Mucosa of rectum (tissue), 2 donors: ENCODE measurements around the gene EPHB1.

Experiments
- H3K27ac ChIP-seq, 2 donors: one replicate each; pipeline ENCODE4 v1.7.0; 2013; ENCODE audit warnings: inconsistent platforms in 2 of 2, low read depth in 2 of 2, low read length in 2 of 2
- H3K27me3 ChIP-seq, 2 donors: one replicate each; pipeline ENCODE4 v1.7.0; 2013; ENCODE audit warnings: low read length in 2 of 2; ENCODE audit not compliant: control insufficient read depth in 2 of 2, insufficient read depth in 2 of 2
- H3K36me3 ChIP-seq, 2 donors: one replicate each; pipeline ENCODE4 v1.7.0; 2013; ENCODE audit warnings: low read length in 2 of 2; ENCODE audit not compliant: control insufficient read depth in 2 of 2, insufficient read depth in 2 of 2
- H3K4me1 ChIP-seq, 2 donors: one replicate each; pipeline ENCODE4 v1.7.0; 2013; ENCODE audit warnings: low read length in 2 of 2, mild to moderate bottlenecking in 1 of 2; ENCODE audit not compliant: control insufficient read depth in 2 of 2, insufficient read depth in 2 of 2
- H3K4me3 ChIP-seq, 2 donors: one replicate each; pipeline ENCODE4 v1.7.0; 2013; ENCODE audit warnings: low read length in 2 of 2
- H3K9ac ChIP-seq, 2 donors: one replicate each; pipeline ENCODE4 v1.7.0; 2013; ENCODE audit warnings: low read length in 2 of 2, low read depth in 1 of 2, mild to moderate bottlenecking in 1 of 2
- H3K9me3 ChIP-seq, 2 donors: one replicate each; pipeline ENCODE4 v1.7.0; 2013; ENCODE audit warnings: low read length in 2 of 2; ENCODE audit not compliant: control insufficient read depth in 2 of 2
- donor health status: healthy.
- donor health status: Normal muscosa, but diverticular disease.

The EPHB1 gene

DNA sequence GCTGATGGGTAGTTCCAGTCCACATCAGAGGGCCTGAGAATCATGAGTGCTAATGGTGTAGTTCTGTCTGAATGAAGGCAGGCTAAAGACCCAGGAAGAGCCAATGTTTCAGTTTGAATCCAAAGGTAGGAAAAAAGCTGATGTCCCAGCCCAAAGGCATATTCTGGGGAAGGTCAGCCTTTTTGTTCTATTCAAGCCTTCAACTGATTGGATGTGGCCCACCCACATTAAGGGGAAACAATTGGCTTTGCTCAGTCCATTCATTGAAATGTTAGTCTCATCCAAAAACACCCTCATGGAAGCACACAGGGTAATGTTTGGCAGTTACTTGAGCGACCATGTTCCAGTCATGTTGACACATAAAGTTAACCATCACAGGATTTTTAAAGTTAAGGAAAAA is 25.9 kb downstream of the EPHB1 start:
- Histone ChIP-seq H3K9me3 (no peaks in the 10 kb centered on the region), H3K27me3 (no peaks in the 10 kb centered on the region), H3K4me3 (no peak overlapping the region), H3K9ac (no peak overlapping the region), H3K27ac (no peak overlapping the region), H3K4me1 (no peaks in the 10 kb centered on the region), H3K36me3 (no peaks in the 10 kb centered on the region)

DNA sequence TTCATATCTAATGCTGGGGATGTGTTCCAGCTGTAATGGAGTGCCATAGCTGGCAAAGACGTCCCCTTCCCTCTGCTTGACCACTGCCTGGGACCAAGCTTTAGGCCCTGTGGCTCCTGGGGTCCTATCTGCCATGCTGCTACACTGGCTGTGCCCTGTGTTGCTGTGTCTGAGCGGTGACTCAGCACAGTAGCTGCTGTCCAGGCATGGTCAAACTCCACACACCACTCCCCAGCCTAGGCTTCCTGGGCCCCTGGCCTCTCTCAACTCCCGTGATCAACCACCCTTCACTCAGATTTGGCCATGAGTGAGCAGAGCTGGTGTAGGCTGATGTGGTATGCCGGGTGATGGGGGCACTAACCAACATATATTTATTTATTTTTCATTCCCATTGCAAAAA is 27.0 kb downstream of the EPHB1 start:
- Histone ChIP-seq H3K4me1 (no peaks in the 10 kb centered on the region), H3K9me3 (no peaks in the 10 kb centered on the region), H3K27ac (no peak overlapping the region), H3K4me3 (no peak overlapping the region), H3K27me3 (no peaks in the 10 kb centered on the region), H3K9ac (no peak overlapping the region), H3K36me3 (no peaks in the 10 kb centered on the region)

DNA sequence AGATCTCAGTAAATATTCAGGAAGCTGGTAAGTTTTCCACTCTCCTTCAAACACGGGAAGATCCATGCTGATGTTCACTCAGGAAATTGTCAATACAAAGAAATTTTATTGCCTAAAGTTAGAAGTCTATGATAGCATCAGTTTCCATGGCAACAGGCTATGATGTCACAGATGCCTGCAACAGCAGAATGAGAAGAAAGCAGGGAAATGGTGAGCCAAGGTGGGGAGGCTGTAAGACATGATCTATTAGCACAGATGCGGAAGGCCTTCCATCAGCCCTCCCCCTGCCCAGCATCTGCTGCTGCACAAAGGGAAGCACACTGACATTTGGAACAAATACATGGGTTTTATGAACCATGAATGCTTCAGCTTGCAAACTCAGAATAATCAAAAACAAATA is 28.6 kb downstream of the EPHB1 start:
- H3K4me3 ChIP-seq = no peak overlapping the region
- H3K27me3 ChIP-seq = no peaks in the 10 kb centered on the region
- no peaks in the 10 kb centered on the region for H3K36me3 ChIP-seq
- no peak overlapping the region for H3K9ac ChIP-seq
- H3K9me3 ChIP-seq = no peaks in the 10 kb centered on the region
- H3K27ac ChIP-seq = no peak overlapping the region
- no peaks in the 10 kb centered on the region for H3K4me1 ChIP-seq

DNA sequence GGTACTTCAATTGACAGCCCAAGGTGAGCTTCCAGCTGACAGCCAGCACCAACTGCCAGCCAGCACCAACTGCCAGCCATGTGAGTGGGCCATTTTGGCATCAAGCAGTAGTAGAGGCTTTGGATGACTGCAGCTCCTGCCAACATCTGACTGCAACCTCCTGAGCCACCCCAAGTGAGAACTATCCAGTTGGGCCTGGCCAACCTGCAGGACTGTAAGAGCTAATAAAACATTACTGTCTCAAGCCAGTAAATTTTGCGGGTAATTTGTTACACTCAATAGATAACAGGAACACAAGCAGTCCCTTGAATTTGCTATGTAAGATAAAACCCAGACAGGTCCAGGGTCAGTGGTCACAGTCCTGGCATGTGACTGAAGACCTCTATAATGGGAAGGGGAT is 29.7 kb downstream of the EPHB1 start:
- no peaks in the 10 kb centered on the region for H3K36me3 ChIP-seq
- no peak overlapping the region for H3K4me3 ChIP-seq
- H3K9me3 ChIP-seq = no peaks in the 10 kb centered on the region
- no peaks in the 10 kb centered on the region for H3K27me3 ChIP-seq
- H3K27ac ChIP-seq = no peak overlapping the region
- H3K9ac ChIP-seq = no peak overlapping the region
- no peaks in the 10 kb centered on the region for H3K4me1 ChIP-seq

DNA sequence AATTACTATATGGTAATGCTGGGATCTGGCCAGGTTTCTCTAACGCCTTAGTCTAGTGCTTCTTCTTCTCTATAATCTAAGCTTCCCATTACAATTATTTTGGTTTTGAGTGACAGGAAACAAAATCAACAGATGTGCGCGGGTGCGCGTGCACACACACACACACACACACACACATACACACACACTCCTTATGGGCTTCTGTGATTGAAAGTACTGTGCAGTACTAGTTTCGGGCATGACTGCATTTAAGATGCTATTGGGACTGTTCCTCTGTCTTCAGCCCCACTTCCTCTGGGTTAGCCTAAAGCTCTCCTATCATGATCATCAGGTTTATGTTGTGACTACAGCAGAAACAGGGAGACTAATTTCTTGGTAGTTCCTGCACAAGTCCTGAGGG is 32.2 kb downstream of the EPHB1 start:
- no peaks in the 10 kb centered on the region for H3K4me1 ChIP-seq
- H3K4me3 ChIP-seq = no peak overlapping the region
- H3K27ac ChIP-seq = no peak overlapping the region
- H3K27me3 ChIP-seq = no peaks in the 10 kb centered on the region
- no peak overlapping the region for H3K9ac ChIP-seq
- H3K9me3 ChIP-seq = no peaks in the 10 kb centered on the region
- H3K36me3 ChIP-seq = no peaks in the 10 kb centered on the region

DNA sequence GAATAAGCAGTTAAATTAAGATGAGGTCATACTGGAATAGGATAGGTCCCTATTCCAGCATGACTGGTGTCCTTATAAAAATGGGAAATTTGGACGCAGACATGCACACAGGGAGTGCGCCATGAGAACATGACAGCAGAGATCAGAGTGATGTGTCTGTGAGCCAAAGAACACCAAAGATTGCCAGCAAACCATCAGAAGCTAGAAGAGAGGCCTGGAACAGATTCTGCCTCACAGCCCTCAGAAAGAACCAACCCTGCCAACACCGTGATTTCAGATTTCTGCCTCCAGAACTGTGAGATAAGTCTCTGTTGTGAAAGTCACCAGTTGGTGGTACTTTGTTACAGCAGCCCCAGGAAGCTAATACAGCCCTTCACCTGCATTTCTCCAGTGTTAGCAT is 34.7 kb downstream of the EPHB1 start:
- H3K9ac ChIP-seq = no peak overlapping the region
- H3K4me1 ChIP-seq = no peaks in the 10 kb centered on the region
- no peaks in the 10 kb centered on the region for H3K9me3 ChIP-seq
- no peak overlapping the region for H3K27ac ChIP-seq
- no peak overlapping the region for H3K4me3 ChIP-seq
- H3K36me3 ChIP-seq = no peaks in the 10 kb centered on the region
- no peaks in the 10 kb centered on the region for H3K27me3 ChIP-seq

DNA sequence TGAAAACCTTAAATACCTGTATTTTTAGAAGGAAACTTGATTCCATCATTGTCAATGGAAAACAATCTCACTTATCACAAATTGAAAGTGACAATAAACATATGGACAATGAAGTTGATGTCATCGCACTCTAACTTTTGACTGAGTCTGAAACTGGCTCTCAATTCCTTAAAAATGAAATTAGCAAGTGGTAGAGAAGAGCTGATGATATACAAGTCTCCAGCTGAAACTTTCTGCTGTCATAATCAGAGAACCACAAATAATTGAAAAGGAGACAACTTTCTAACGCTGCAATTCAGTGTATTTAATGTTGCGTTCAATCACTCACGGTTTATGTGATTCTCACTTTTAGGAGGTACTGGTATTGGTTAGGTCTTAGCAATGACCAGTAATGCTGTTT is 37.5 kb downstream of the EPHB1 start:
- Histone ChIP-seq H3K27me3 (no peaks in the 10 kb centered on the region), H3K9ac (no peak overlapping the region), H3K27ac (no peak overlapping the region), H3K4me3 (no peak overlapping the region), H3K4me1 (no peaks in the 10 kb centered on the region), H3K36me3 (no peaks in the 10 kb centered on the region), H3K9me3 (no peaks in the 10 kb centered on the region)

DNA sequence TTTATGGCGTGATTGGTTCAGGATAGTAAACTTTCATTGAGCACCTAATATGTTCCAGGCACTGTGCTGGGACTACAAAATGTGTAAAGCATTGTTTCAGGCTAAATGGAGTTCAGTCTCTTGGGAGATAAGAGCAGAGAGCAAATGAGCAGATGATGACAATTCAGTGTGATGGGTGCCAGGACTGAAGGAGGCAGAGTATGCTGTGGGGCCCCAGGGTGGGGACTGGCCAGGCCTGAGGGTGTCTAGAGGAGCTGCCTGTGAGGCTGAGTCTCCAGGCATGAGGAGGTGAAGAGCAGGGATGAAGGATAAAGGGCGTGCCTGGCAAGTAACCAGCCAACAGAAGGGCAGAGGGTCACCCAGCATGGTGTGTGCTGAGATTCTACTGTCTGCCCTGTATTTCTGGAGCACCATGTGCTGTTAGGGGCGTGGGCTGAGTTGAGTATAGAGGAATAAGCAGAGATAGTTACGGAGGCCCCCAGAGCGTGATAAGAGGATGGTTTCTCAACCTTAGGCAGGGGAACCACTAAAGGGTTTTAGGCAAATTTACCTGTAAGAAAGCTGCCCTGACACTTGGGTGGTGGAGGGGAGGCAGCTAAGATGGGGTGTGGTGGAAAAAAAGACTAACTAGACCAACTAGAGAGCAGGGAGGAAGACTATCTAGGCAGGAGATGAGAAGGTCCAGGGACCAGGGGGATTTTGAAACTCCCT is 38.5 kb downstream of the EPHB1 start:
- no peaks in the 10 kb centered on the region for H3K36me3 ChIP-seq
- no peaks in the 10 kb centered on the region for H3K27me3 ChIP-seq
- H3K4me3 ChIP-seq = no peak overlapping the region
- no peaks in the 10 kb centered on the region for H3K9me3 ChIP-seq
- H3K9ac ChIP-seq = no peak overlapping the region
- no peak overlapping the region for H3K27ac ChIP-seq
- no peaks in the 10 kb centered on the region for H3K4me1 ChIP-seq

DNA sequence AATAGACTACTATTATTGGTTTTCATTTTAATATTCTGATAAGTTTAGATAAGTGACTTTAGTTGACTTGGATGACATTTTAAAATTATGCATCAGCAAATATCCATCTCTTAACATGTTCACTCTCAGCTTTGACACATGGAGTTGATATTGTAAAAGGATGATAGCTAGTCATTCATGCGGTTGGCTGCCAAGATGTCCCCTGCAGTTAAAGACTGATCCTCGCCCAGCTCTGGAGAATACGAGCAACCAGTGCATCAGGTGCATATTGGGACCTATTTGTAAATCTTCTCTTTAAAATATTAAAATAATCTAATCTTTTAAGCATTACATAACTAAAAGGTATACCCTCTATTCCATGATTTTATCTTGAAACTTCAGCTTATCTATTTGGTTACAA is 41.9 kb downstream of the EPHB1 start:
- Histone ChIP-seq H3K9me3 (no peaks in the 10 kb centered on the region), H3K4me3 (no peak overlapping the region), H3K27ac (no peak overlapping the region), H3K36me3 (no peaks in the 10 kb centered on the region), H3K9ac (no peak overlapping the region), H3K27me3 (no peaks in the 10 kb centered on the region), H3K4me1 (no peaks in the 10 kb centered on the region)

DNA sequence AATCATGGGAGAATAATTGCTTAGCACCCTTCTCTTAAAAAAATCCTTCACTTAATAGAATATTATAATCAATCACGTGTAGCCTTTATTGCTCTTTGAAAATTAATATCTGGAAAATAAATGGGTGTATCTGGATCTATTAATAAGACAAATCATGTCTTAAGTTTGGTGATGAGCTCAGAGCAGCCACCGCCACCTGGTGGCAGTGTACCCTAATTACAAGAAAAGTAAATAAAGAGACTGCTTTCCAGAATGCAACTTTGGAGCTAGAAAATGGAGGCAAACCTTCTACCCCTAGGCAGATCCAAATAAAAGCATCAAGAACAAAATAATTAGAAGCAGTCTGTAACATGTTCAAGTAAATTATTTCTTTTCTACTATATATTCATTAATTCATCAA is 43.5 kb downstream of the EPHB1 start:
- Histone ChIP-seq H3K4me1 (no peaks in the 10 kb centered on the region), H3K36me3 (no peaks in the 10 kb centered on the region), H3K27ac (no peak overlapping the region), H3K4me3 (no peak overlapping the region), H3K9me3 (no peaks in the 10 kb centered on the region), H3K27me3 (no peaks in the 10 kb centered on the region), H3K9ac (no peak overlapping the region)

DNA sequence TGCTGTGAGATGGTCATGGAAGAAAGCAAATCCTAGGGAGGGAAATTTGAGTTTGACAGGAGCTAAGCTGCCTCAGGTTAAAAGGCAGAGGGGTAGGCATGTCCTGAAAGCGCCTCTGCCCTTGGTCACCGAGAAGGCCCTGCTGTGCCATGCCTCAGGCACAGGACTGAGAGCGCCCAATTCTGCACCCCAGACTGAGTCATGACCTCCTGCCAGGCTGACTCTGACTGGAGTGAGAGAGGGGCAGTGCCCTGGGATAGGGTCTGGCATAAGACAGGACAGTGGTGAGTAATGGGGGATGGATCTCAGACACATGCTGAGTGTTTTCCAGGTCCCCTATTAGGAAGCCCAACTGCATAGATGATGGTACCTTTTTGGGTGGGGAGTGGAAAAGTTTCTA is 44.4 kb downstream of the EPHB1 start:
- Histone ChIP-seq H3K27me3 (no peaks in the 10 kb centered on the region), H3K9ac (no peak overlapping the region), H3K27ac (no peak overlapping the region), H3K9me3 (no peaks in the 10 kb centered on the region), H3K4me1 (no peaks in the 10 kb centered on the region), H3K4me3 (no peak overlapping the region), H3K36me3 (no peaks in the 10 kb centered on the region)
